GM12891 (cell line): ENCODE data around the gene CMSS1.

ENCODE experiments used
- DNase-seq: peaks from one replicate; pipeline ENCODE4 v3.0.0; 2011; ENCODE audit warnings: low spot score; ENCODE audit not compliant: insufficient read length
- FAIRE-seq: peaks from 2 replicates; lab custom pipeline; 2011; peaks lifted over from hg19 to GRCh38; lab: Jason Lieb, UNC
- PAX5 ChIP-seq: IDR thresholded peaks from 2 replicates; pipeline ENCODE4 v1.6.1; 2011; ENCODE audit warnings: low read length, moderate library complexity, mild to moderate bottlenecking; ENCODE audit not compliant: insufficient read depth, severe bottlenecking
- POLR2A ChIP-seq: IDR thresholded peaks from 2 replicates; pipeline ENCODE4 v1.6.1; 2011; ENCODE audit warnings: low read depth, low read length, control low read depth
- POLR2AphosphoS5 ChIP-seq: IDR thresholded peaks from 2 replicates; pipeline ENCODE4 v1.6.1; 2011; ENCODE audit warnings: low read depth, low read length, control low read depth
- POU2F2 ChIP-seq: IDR thresholded peaks from 2 replicates; pipeline ENCODE4 v1.6.1; 2011; ENCODE audit warnings: low read depth, mild to moderate bottlenecking, control low read depth, low read length, moderate library complexity
- SPI1 ChIP-seq: IDR thresholded peaks from 2 replicates; pipeline ENCODE4 v1.6.1; 2011; ENCODE audit warnings: low read depth, low read length, control low read depth
- TAF1 ChIP-seq: IDR thresholded peaks from 2 replicates; pipeline ENCODE4 v1.6.1; 2011; ENCODE audit warnings: low read depth, low read length, control low read depth

Gene CMSS1

DNA sequence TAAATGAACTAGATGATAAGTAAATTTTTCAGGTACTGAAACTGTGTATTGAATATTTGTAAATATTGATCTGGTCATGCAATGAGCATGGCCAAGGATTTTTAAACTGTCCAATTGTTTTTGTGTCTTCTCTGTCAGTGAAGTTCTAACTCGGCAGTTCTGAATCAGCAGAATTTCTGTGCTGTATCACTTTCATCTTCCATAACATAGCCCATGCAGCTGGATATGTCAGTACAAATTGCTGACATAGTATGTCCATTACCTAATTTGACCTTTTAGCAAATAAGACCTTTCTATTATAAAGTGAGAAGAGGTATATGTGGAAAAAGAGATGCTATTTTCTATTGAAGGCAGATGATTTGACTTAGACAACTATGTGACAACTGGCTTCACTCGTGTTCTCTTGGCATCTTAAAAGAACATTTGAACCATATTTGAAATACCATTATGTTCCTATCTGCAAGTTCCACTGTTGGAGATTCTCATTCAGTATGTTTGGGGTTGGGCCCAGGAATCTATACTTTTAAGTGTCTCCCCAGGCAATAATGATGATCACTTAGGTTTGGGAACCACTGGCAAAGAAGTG is 90.4 kb downstream of the CMSS1 start:
- TF ChIP-seq SPI1: no peak
- TF ChIP-seq TAF1: no peak
- no peak for TF ChIP-seq PAX5
- no peak for TF ChIP-seq POU2F2
- no peak for FAIRE-seq
- DNase-seq: no peak

DNA sequence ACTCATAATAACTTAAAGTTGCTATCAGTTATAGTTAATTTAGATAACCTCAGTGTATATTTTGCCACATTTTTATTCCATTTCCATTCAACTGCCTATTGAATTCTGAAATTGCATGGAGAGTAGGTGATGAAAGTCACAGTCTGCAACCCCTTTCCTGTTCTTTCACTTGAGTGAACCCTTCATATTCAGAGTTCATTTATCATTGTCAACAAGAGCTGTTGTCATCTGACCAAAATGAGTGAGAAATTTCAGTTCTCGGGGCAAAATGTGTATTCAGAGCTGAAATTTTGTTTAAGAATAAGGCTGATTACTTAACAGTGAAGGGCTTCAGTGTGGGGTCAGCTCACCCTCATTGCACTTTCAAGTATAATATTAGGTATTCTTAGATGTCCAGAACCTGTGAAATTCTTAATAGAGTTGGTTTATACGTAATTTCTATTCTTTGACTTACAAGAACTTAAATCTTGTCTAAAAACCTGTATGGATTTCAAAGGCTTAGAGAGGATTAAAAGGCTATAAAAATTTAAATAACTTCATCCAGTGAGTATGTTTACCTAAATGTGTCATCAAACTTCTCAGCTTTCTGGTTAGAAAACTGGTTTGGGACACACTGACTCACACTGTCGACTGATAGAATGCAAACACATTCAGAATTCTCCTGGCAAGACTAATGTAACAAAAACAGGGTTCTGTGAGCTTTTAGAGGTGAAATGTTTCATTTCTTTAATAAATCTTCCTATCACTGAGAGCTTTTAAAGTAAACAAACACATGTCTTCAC is 92.2 kb downstream of the CMSS1 start:
- TF ChIP-seq POLR2A: no peak
- no peak for TF ChIP-seq POU2F2
- FAIRE-seq (no peak), DNase-seq (no peak)

DNA sequence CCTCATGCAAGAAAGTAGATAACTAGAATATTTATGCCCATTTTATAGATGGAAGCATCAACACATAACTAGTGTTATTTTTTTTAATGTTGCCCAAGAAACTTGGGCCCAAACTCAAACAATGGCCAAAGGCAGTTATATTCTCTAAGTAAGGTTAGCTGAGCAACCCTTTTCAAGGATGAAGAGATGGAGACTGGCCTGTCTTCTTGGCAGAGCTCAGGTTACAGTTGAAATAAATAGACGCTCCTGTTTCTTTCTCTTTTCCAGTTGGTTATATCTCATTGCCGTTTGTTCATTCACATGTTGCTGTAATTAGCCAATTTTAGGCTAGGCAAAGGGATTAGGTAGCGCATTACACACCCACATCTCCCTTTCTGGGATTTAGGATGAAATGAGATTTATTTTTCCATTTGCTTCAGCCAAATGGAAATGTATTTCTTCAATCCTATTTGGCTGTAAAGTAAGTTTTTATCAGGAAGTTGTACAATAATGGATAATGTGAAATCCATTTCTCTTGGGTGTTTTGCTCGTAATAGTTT is 93.2 kb downstream of the CMSS1 start:
- FAIRE-seq (no peak), DNase-seq (no peak)
- TF ChIP-seq POLR2AphosphoS5 (no peak), POLR2A (no peak), SPI1 (no peak), POU2F2 (no peak), PAX5 (no peak), TAF1 (no peak)

DNA sequence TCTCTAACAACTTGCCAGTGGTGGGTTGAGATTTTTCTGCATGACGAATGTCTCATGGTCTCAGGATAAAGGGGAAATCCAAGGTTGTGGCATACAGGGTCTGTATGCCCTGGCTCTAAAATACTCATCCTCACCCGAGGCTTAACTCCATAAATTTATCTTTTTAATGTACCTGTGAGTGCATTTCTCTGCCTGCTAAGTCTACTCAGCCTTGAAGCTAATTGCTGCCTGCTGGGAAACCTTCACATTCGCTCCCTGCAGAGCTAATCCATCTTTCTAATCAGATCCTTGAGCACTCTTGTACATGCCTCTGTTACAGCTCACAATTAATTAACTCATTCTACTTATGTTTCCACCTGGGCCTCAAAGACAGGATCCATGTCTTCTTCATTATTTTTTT is 93.8 kb downstream of the CMSS1 start:
- FAIRE-seq: no peak
- TF ChIP-seq SPI1: no peak
- no peak for TF ChIP-seq TAF1
- no peak for DNase-seq

DNA sequence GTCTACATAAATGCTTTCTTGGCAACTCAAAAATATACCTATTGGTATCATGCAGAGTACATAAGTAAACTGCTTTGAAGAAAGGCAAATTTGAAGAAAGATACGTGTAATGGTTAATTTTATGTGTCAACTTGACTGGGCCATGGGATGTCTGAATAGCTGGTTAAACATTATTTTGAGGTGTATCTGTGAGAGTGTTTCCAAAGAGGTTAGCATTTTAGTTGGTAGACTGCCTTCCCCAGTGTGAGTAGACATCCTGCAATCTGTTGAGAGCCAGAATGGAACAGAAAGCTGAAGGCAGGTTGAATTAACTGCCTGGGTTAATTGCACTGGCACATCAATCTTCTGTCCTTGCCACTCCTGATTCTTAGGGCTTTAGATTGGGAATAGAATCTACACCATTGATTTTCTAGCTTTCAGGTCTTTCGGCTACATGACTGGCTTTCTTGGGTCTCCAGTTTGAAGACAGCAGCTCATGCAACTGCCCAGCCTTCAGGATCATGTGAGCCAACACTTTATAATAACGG is 98.3 kb downstream of the CMSS1 start:
- no peak for DNase-seq
- no peak for FAIRE-seq
- no peak for TF ChIP-seq SPI1
- no peak for TF ChIP-seq POLR2AphosphoS5
- no peak for TF ChIP-seq PAX5
- TF ChIP-seq POLR2A: no peak
- no peak for TF ChIP-seq TAF1
- TF ChIP-seq POU2F2: no peak

DNA sequence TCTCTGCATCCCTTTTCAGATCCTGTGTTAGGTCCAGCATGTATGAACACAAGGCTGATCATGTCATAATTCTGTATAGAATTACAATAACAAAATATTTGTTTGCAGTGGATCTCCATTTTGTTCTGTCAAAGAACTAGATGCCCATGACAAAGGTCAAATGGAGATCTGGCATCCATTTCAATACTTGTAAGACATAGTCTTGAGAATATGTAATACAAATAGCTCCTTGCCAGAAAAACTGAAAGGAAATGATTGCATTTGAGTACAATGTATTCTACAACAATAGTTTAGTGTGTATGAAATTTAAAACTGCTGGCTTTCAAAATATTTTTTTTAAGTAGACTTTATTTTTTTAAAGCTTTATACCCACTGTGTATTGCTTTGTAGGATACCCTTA is 101.1 kb downstream of the CMSS1 start:
- DNase-seq (no peak), FAIRE-seq (no peak)
- TF ChIP-seq TAF1 (no peak), POLR2A (no peak), SPI1 (no peak), POU2F2 (no peak), PAX5 (no peak), POLR2AphosphoS5 (no peak)

DNA sequence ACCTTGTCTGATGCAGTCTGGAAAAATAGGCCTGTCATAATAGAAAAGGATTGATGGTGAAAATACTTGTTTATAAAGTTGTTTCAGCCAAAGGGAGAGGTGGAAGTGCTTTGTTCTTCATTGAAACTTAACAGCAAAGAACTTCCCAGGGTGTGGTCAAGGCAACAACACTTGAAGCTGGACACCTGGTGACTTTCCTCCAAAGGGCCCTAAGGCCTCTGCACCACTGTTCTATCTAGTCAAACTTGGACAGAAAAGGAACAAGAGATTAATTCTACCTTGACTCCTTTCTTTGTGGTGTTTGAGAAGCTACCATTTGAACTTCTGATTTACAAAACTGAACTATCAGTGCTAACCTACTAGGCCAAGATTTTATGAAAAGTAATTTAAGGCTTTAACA is 102.0 kb downstream of the CMSS1 start:
- TF ChIP-seq PAX5: no peak
- TF ChIP-seq SPI1: no peak
- DNase-seq (no peak), FAIRE-seq (no peak)

DNA sequence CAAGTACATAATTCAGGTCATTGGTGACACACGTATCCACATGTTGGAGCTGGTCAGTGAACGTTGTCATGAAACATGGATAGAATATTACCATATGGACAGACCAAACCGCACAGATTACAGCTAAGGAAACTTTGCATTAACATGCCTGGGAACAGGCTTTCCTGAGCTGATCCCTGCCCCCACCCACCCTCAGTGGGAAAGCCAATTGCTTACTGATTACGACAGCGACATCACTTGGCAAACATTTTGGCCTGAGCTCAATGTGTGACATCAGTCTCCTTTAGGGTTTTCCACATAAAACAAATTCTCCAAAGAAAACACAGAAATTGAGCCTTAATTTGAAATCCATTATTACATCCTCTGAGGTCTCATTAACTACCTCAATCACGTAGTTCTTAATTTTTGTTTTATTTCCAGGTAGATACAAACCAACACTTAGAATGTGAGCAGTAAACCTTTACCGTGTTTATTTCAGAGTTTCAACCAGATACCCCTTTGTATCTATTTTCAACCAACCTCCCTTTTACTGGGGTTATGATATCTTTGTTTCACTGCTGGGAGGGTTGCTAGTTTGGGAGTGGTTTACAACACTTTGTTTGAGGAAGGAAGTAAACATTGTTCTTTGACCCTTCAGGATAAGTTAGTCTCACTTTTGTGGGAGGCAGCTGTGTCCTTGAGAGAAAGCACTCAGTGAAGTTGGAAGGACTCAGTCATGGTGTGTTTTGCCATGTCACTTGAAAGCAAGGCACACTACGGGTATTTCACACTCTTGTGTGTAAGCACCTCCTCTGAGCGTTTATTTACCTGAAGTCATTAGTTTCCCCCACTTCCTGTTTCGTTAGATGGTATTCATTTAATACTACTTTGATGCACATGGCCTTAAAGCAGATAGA is 103.1 kb downstream of the CMSS1 start:
- peak; percentile 80 for TF ChIP-seq SPI1
- TF ChIP-seq PAX5: no peak
- FAIRE-seq: peak; percentile 55
- no peak for DNase-seq

DNA sequence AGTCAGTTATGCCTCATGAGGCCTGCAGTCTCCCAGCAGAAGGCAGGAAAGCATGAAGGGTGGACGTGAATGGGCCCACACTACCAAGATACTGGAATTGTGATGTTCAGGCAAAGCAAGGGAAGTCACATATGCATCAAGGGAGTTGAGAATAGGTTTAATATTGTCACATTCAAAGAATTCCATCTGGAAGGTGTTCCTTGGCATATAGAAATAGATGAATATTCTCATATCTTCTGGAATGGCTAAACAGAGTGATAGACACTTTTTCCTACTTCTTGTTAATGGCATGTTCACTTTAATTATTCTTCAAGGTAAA is 103.7 kb downstream of the CMSS1 start:
- TF ChIP-seq SPI1 (no peak), POLR2AphosphoS5 (no peak), POLR2A (no peak), POU2F2 (no peak), TAF1 (no peak), PAX5 (no peak)
- no peak for FAIRE-seq
- DNase-seq: no peak

DNA sequence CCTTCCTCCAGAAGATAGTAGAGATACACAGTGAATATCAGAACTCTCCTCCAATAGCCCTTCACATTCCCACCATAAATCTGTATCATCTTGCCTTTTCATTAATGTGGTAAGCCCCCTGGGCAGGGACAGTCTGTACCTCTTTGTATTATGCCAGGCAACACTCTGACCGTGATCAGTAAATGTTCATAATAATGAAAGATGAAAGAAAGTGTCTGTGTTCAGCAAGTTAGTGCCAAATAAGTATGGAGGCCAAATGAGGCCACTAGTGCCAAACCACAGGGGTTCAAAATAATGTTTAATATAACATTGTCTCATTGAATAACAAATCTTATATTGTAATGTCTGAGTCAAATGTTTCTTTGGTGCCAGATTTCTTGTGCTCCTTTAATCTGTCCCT is 104.3 kb downstream of the CMSS1 start:
- no peak for FAIRE-seq
- TF ChIP-seq POLR2AphosphoS5: no peak
- TF ChIP-seq SPI1: no peak
- no peak for TF ChIP-seq TAF1
- TF ChIP-seq POU2F2: no peak
- TF ChIP-seq POLR2A: no peak
- no peak for TF ChIP-seq PAX5
- DNase-seq: no peak
